Activated CD4-positive, alpha-beta T cell treated with anti-CD3 and anti-CD28 coated beads, Interleukin-2, amount 10 ng/mL, durations not matched to agents 7 days and 5 days (primary cell): ENCODE data around the gene ISM1. TPM values are rescaled to one million over a fixed set of nuclear protein-coding genes. Genes with fewer than 3 reads are reported as not detected.

Source experiments
- CTCF ChIA-PET: fragments of 350-600 bp; sonication (Branson Sonifier 250); formaldehyde crosslinking; loops from one replicate; lab custom pipeline; 2021; ENCODE audit warnings: antibody characterized with exemption; lab: Charles Lee
- POLR2A ChIA-PET: fragments of 350-600 bp; sonication (Branson Sonifier 250); formaldehyde crosslinking; loops from one replicate; lab custom pipeline; 2021; ENCODE audit warnings: antibody characterized with exemption; lab: Charles Lee
- DNase-seq: peaks from one replicate; pipeline ENCODE4 v3.0.0-alpha.2; 2020
- H3K27ac Mint-ChIP-seq: one replicate; pipeline ENCODE4 v1.8.0; 2021; ENCODE audit warnings: mild to moderate bottlenecking, moderate library complexity, mixed read lengths
- H3K27me3 Mint-ChIP-seq: one replicate; pipeline ENCODE4 v1.8.0; 2021; ENCODE audit warnings: mixed read lengths
- H3K36me3 Mint-ChIP-seq: one replicate; pipeline ENCODE4 v1.8.0; 2021; ENCODE audit warnings: low read depth, mixed read lengths
- H3K4me1 Mint-ChIP-seq: one replicate; pipeline ENCODE4 v1.8.0; 2021; ENCODE audit warnings: mixed read lengths
- H3K4me3 Mint-ChIP-seq: one replicate; pipeline ENCODE4 v1.8.0; 2021; ENCODE audit warnings: mild to moderate bottlenecking, moderate library complexity, mixed read lengths
- H3K9me3 Mint-ChIP-seq: one replicate; pipeline ENCODE4 v1.8.0; 2021; ENCODE audit warnings: mixed read lengths
- total RNA-seq, 2 experiments: library from RNA; stranded (reverse); gene quantifications; one replicate each; pipeline ENCODE4 v1.2.3, GENCODE V29; 2021

The ISM1 gene
- total RNA-seq, 2 experiments from 2014 or later, result 1.3 to 1.4 TPM

DNA sequence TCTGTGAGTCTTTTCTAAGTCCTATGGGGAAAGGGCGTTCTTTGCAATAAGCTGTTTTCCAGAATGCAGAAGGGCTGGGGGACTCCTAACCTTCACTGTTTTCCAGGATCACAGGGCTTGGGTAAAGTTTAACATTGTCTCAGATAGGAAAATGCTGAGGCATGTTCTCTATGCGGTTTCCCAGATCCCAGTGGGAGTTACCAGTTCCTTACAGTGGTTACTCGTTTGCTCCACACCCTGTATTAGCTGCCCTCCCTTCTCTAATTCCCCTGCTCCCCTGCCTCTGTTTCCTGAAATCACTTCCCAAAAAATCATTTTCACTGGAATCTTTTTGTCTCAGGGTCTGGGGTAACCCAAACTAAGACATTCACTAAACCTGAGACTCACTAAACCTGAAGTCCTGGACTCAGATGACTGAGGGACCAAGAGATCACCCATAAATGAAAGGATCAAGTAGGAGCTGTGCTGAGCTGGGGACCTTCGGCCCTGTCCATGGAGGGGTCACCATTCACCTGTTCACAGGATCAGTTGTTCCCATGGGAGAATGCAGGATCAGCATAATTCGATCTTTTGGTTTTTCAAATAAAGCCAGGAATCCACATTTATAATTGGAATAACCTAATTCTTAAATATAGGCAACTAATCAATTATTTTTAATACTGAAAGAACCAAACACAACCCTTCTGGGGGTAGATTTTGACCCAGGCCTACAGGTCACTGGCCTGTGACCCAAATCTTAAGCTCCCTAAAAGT is 76.2 kb downstream of the ISM1 start:
- Mint-ChIP-seq H3K4me3 (no peak overlapping the region), H3K27me3 (no peaks in the 10 kb centered on the region), H3K27ac (no peak overlapping the region), H3K4me1 (no peaks in the 10 kb centered on the region), H3K9me3 (no peaks in the 10 kb centered on the region), H3K36me3 (no peaks in the 10 kb centered on the region)
- CTCF ChIA-PET, result no interaction called here
- POLR2A ChIA-PET, result no interaction called here
- no peak for DNase-seq

GRCh38 chr20:13298692-13299373 is 77.8 kb downstream of the ISM1 start:
- DNase-seq, result no peak
- Mint-ChIP-seq H3K27me3 (no peaks in the 10 kb centered on the region), H3K36me3 (no peaks in the 10 kb centered on the region), H3K27ac (no peak overlapping the region), H3K9me3 (no peaks in the 10 kb centered on the region), H3K4me1 (no peaks in the 10 kb centered on the region), H3K4me3 (no peak overlapping the region)
- POLR2A ChIA-PET, result no interaction called here
- CTCF ChIA-PET, result no interaction called here

DNA sequence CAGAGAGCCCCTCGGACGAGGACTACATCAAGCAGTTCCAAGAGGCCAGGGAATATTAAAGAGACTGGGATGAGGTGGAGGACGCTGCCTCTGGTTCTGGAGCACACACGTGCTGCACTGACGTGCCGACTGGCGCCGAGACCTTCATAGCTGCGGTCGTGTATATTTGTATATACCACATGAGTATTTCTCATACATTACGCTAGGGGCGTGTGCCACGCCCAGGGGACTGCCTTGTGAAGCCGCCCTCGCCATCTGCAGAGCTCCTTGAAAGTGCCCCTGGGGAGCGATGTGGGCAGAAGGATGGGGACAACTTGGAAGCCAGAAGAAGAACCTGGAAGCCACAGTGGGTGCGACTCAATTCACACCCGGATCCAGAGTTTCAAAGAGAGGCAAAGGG is 78.3 kb downstream of the ISM1 start:
- Mint-ChIP-seq H3K27ac (no peak overlapping the region), H3K4me3 (no peak overlapping the region), H3K4me1 (no peaks in the 10 kb centered on the region), H3K36me3 (no peaks in the 10 kb centered on the region), H3K9me3 (no peaks in the 10 kb centered on the region), H3K27me3 (no peaks in the 10 kb centered on the region)
- ChIA-PET POLR2A (no interaction called here), CTCF (no interaction called here)
- DNase-seq, result no peak

DNA sequence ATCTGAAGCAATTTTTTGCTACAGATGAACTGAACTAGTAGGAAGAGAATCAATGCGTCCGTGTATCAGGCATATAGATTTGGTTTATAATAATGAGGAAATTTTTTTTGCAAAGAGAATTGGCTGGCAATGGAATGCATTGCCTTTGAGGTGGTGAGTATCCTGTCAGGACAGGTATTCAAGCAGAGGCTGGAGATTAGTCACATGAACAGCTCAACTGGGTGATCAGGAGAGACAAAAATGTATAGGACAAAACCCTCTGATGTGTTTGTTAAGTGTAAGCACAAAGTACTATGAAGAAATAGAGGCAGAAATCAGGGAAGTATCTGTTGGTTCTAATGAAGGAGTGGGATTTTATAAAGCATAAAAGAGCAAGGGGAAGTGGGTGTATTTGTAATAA is 80.5 kb downstream of the ISM1 start:
- Mint-ChIP-seq H3K4me1 (no peaks in the 10 kb centered on the region), H3K27ac (no peak overlapping the region), H3K4me3 (no peak overlapping the region), H3K9me3 (no peaks in the 10 kb centered on the region), H3K27me3 (no peaks in the 10 kb centered on the region), H3K36me3 (no peaks in the 10 kb centered on the region)
- ChIA-PET POLR2A (no interaction called here), CTCF (interaction anchor here (1.5 to 2.1 kb wide), 2 partner anchors 14 to 17 kb away, joined by 4 to 7 read pairs; no protein-coding TSS in a partner anchor)
- no peak for DNase-seq

DNA sequence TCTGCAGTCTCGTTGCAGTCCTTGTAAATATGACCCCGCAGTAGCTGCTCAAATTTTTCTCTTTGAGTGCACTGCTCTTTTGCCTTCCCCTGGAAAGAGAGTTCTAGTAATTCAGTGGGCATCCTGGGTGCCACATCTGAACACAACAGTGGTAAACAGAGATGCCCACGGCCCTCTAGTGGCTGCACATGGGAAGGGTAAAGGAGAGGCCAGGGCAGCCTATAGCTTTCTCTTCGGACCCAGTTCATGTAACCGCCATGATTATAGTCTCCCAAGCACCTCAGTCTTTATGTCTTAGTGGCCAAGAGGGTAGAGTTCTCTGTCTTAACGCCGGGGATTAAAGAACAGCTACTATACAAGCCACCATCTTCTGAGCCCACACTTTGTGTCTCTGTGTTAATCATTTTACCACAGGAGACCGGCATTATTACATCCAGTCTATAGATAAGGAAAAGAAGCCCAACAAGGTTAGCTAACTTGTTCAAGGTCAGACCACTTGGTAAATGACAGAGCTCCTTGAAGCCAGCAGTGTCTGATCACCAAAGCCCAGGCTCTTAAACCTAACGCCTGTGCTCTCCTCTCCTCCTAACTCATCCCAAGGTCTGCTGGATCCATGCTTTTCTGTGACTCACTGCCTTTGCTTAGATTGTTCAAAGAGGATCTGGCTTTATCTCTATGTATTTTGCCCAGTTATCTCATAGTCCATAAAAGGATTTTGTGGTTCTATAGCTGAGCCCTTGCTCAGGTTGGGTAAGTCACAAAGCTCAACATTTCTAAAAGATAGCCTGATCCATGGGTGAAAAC is 81.8 kb downstream of the ISM1 start:
- Mint-ChIP-seq H3K4me3 (no peak overlapping the region), H3K36me3 (no peaks in the 10 kb centered on the region), H3K4me1 (no peaks in the 10 kb centered on the region), H3K27me3 (peaks cover 3% of the 10 kb centered on the region), H3K27ac (no peak overlapping the region), H3K9me3 (no peaks in the 10 kb centered on the region)
- ChIA-PET POLR2A (no interaction called here), CTCF (interaction anchor here (0.8 to 2.1 kb wide), 12 partner anchors 12 to 507 kb away, joined by 3 to 7 read pairs (median 3); no protein-coding TSS in a partner anchor)
- peak; percentile 64 for DNase-seq

DNA sequence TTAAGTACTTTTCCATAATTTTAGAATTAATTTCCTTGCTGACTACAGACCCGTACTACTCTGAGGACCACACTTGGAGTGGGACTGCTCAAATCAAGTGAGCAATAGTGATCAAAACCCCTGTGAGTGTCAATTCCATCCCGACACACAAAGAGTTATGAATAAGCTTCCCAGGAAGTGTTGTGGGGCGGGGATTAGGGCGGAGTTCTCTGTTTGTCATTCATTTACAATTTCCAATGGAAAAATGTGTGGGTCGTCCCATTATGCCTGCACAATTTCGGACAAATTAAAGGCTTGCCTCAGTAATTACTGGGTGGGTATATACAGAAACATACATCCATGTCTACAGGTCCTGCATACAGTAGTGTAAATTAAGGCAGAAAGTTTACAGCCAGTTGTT is 84.2 kb downstream of the ISM1 start:
- no peaks in the 10 kb centered on the region for H3K9me3 Mint-ChIP-seq
- no peaks in the 10 kb centered on the region for H3K4me1 Mint-ChIP-seq
- H3K36me3 Mint-ChIP-seq, result no peaks in the 10 kb centered on the region
- POLR2A ChIA-PET, result no interaction called here
- peaks cover 3% of the 10 kb centered on the region for H3K27me3 Mint-ChIP-seq
- CTCF ChIA-PET, result no interaction called here
- no peak for DNase-seq
- no peak overlapping the region for H3K27ac Mint-ChIP-seq
- no peak overlapping the region for H3K4me3 Mint-ChIP-seq

DNA sequence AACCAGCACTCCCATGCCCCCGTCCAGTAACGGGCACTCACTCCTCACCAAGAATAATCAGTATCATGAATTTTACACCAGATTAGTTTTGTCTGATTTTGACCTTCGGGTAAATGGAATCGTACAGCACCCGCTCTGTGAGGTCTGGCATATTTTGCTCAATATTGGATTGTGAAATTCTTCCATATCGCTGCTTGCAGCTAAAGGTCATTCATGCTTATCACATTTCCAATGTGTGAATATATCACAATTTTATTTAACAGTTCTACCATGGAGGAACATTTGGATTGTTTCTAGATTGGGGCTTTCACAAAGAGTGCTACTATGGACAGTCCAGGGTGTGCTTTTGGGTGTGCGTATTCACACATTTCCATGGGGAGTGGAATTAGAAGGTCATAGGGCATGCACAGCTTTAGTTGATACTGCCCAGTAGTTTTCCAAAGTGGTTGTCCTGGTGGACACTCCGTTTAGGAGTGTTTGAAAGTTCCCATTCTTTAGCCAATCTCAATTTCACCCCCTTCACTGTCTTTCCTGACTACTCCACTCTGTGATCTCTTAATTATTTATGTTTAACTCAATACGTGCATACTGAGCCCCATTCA is 86.6 kb downstream of the ISM1 start:
- Mint-ChIP-seq H3K4me3 (no peak overlapping the region), H3K9me3 (no peaks in the 10 kb centered on the region), H3K27ac (no peak overlapping the region), H3K4me1 (no peaks in the 10 kb centered on the region), H3K27me3 (peaks cover 5% of the 10 kb centered on the region), H3K36me3 (no peaks in the 10 kb centered on the region)
- ChIA-PET CTCF (no interaction called here), POLR2A (interaction anchor here (0.7 kb wide), 1 partner anchor 17 kb away, joined by 3 read pairs; no protein-coding TSS in a partner anchor)
- no peak for DNase-seq

DNA sequence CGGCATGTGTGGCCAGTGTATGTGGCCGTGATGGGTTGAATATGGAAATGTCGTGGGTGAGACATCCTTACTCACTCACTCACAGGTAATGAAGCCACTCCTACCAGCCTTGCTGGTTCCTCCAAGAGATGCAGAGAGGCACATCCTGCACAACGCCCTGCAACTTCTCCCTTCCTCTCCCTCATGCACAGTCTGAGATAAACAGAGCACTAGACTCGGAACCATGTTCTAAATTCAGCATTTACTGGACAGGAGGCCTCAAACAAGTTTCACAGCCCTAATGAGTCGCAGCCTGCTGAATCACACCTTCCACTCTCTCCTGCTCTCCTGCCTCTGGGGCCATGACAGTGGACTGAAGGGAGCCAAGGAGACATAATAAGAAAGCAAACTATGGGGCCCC is 91.2 kb downstream of the ISM1 start:
- Mint-ChIP-seq H3K27ac (no peak overlapping the region), H3K9me3 (no peaks in the 10 kb centered on the region), H3K4me3 (no peak overlapping the region), H3K36me3 (no peaks in the 10 kb centered on the region), H3K27me3 (peaks cover 17% of the 10 kb centered on the region), H3K4me1 (no peaks in the 10 kb centered on the region)
- no peak for DNase-seq
- ChIA-PET CTCF (interaction anchor here (1.0 kb wide), 1 partner anchor 137 kb away, joined by 3 read pairs; no protein-coding TSS in a partner anchor), POLR2A (no interaction called here)

DNA sequence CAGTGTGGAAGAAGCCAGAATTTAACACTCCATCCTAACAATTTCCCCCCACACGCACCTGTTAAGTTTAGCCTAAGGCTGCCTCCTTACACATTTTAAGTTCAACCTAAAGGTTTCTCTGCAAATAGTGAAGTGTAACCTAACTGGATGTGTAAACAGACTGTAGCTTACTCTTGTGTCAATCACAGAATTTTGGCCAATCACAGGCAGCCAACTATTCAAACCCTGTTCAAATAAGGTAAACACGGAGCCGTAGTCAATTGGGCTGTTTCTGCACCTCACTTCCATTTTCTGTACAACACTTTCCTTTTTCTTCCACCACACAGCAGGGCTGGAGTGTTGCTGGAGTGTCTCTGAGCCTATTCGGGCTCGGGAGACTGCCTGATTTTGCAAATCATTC is 92.1 kb downstream of the ISM1 start:
- Mint-ChIP-seq H3K27me3 (peaks cover 19% of the 10 kb centered on the region), H3K9me3 (no peaks in the 10 kb centered on the region), H3K4me1 (no peaks in the 10 kb centered on the region), H3K36me3 (no peaks in the 10 kb centered on the region), H3K4me3 (no peak overlapping the region), H3K27ac (no peak overlapping the region)
- ChIA-PET POLR2A (no interaction called here), CTCF (no interaction called here)
- DNase-seq, result no peak

DNA sequence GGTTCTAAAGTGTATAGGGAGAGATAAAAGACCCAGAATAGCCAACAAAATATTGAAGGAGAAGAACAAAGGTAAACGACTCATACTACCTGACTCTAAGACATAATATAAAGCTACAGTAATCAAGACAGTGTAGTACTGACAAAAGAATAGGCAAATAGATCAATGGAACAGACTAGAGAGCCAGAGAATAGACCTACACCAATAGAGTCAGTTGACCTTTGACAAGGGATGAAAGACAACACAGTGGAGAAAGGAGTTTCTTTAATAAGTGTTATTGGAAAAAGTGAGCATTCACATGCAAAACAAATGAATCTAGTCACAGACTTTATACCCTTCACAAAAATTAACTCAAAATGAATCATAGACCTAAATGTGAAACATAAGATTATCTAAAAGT is 96.4 kb downstream of the ISM1 start:
- ChIA-PET POLR2A (no interaction called here), CTCF (no interaction called here)
- Mint-ChIP-seq H3K27ac (no peak overlapping the region), H3K4me3 (no peak overlapping the region), H3K9me3 (no peaks in the 10 kb centered on the region), H3K27me3 (peaks cover 18% of the 10 kb centered on the region), H3K4me1 (peaks cover 3% of the 10 kb centered on the region), H3K36me3 (no peaks in the 10 kb centered on the region)
- DNase-seq, result no peak

DNA sequence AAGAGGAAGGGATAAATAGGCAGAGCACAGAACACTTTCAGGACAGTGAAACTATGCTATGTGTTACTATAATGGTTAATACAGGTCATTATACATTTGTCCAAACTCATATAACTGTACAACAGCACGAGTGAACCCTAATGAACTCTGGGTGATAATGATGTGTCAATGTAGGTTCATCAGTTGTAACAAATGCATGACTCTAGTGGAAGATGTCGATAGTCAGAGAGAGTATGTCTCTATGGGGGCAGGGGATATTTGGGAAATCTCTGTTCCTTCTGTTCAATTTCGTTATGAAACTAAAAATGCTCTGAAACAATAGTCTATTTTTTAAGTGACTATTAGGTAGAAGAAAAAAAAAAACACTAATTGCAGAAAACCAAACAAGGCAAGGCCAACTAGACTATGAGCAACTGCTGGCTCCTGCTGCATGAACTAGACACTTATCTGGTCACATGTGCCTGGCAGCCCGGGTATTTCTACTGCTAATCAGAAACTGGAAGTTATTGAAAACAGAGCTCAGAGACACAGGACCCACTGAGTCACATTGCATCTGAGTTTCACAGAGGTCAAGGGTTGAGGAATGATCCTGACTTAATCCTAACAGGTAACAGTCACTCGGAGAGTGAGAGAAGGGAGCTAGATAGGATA is 97.9 kb downstream of the ISM1 start:
- H3K36me3 Mint-ChIP-seq, result no peaks in the 10 kb centered on the region
- ChIA-PET POLR2A (no interaction called here), CTCF (no interaction called here)
- peaks cover 7% of the 10 kb centered on the region for H3K27me3 Mint-ChIP-seq
- DNase-seq, result no peak
- no peaks in the 10 kb centered on the region for H3K9me3 Mint-ChIP-seq
- H3K4me1 Mint-ChIP-seq, result peaks cover 4% of the 10 kb centered on the region
- no peak overlapping the region for H3K27ac Mint-ChIP-seq
- H3K4me3 Mint-ChIP-seq, result no peak overlapping the region

DNA sequence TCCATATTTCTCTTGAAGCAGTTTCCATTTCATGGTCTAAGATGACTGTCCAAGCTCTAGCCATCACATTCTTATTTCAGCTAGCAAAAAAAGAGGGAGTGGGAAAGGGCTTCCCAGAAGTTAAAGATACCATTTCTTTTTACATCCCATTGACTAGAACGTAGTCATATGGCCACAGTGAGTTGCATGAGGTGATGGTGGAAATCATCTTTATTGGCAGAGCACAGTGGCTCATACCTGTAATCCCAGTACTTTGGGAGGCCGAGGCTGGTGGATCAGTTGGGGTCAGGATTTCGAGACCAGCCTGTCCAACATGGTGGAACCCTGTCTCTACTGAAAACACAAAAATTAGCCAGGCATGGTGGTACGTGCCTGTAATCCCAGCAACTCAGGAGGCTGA is 99.6 kb downstream of the ISM1 start:
- H3K36me3 Mint-ChIP-seq, result no peaks in the 10 kb centered on the region
- H3K4me3 Mint-ChIP-seq, result no peak overlapping the region
- H3K27me3 Mint-ChIP-seq, result peaks cover 9% of the 10 kb centered on the region
- no peak for DNase-seq
- H3K4me1 Mint-ChIP-seq, result peaks cover 4% of the 10 kb centered on the region
- no peak overlapping the region for H3K27ac Mint-ChIP-seq
- H3K9me3 Mint-ChIP-seq, result peaks cover 3% of the 10 kb centered on the region
- POLR2A ChIA-PET, result no interaction called here
- CTCF ChIA-PET, result interaction anchor here (1.1 kb wide), 1 partner anchor 9 kb away, joined by 4 read pairs; no protein-coding TSS in a partner anchor
